Effector CD8-positive, alpha-beta T cell (primary cell): ENCODE measurements around the gene SORL1.
A peak's percentile ranks its signal among the peaks of the same experiment; 100 is the strongest.

Experiments used
- DNase-seq: peaks from one replicate; lab custom pipeline; 2025; lab: John Stamatoyannopoulos, UW

SORL1 gene

DNA sequence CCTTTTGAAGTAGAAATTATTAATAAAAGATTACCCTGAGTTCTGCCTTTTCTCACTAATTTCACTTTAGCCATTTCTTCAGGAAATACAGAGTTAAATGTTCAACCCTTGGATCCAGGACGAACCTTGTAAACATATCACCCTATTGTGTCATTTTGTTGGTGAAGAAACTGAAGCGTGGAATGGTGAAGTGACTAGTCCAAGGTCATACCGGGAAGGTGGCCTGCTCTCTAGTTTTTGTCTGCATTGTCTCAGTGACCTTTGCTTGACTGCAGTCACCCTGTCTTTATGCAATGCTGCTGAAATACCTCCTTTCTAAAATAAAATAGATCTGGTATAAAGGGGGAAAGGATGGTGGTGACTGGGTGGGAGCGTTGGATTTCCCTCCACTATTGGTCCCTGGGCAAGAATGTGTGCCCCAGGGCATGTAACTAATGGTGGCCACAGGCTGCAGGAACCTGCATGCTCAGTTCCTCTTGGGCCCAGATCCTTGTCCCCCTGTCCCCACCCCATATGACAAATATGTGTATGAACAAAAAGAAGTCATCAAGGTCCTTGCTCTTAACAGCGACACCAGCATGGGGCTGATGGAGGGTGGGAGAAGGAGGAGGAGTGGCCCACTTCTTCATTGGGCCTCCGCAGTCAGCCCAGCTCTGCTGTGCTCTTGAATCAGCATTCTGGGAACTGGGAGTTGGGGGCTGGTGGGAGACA lies 1.6 kb downstream of the SORL1 start:
- DNase-seq = no peak

DNA sequence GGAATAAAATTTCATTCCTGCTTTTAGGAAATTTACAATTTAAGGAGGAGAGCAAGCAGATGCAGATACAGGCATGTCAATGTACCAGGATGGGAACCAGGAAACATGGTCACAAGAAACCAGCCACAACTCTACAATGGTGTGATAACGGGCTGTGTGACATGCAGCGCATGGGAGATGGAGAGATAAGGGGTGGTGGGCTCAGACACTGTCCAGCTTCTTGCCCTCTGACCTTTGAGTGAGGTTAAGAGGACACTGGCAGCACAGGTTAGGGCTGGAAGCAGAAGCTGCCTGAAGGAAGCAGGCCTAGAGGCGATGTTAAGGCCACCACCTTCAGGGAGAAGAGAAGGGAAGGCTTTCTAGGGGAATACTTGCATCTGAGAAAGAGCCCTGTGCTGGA lies 3.0 kb downstream of the SORL1 start:
- no peak for DNase-seq

DNA sequence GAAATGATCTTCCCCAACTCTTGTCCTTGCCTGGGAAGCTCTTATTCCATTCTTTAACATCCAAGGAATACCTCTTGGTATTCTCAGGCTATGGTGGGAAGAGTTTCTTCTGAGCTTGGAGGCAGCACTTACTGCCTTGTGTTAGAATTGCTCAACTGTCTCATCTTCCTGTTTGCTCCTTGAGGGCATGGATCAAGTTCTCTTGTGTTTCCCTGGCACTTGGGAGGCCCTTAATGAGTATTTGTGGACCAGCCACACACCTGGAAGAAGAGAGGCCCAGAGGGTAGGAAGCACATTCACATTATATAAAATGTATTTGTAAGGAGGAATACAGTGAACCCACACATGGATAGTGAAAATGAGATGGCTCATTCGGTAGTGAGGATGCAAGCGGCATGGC lies 4.0 kb downstream of the SORL1 start:
- no peak for DNase-seq

DNA sequence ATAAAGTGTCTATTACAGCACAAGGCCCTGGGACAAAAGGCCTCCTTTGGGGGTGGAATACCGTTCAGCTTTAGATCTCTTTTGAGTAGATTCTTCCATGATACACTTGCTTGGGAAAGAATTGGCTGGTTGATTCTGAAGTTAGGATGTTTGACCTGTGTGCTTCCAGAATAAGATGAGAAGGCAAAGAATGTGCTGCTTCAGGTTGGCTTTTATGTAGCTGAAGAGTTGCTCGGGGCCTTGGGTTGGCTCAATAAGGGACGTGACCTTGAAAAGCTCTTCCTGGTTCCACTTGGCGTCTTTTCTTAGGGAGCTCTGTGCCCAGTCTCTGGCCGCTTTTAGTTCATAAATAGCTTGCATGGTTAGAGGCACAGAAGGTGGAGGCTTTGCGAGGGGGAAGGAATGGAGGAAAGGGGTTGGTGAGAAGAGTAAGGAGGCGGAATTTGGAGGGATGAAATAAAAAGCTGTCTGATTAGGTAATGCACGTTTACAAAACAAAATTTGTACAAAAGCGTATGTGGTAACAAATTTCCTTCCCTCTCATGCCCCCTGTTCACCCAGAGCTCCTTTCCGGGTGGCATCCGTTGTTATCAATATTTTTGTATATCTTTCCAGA lies 4.8 kb downstream of the SORL1 start:
- no peak for DNase-seq

DNA sequence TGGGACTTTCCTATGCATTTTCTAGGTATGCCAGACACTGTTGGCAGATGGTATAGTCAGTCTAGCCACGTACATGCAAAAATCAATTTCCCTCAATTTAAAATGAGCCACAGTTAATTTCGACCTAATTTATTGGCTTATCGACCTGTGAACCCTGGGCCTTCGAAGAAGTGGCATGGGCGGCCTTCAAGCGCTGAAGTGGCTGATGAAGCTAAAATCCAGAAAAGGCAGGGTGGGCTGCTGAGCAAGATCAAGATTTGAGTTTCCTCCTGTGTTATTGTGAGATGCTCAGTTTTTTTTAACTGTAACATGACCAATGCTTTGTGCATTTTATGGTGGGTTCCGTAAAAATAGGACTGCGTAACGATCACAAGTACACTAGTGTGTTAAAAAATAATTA lies 6.4 kb downstream of the SORL1 start:
- DNase-seq = no peak

DNA sequence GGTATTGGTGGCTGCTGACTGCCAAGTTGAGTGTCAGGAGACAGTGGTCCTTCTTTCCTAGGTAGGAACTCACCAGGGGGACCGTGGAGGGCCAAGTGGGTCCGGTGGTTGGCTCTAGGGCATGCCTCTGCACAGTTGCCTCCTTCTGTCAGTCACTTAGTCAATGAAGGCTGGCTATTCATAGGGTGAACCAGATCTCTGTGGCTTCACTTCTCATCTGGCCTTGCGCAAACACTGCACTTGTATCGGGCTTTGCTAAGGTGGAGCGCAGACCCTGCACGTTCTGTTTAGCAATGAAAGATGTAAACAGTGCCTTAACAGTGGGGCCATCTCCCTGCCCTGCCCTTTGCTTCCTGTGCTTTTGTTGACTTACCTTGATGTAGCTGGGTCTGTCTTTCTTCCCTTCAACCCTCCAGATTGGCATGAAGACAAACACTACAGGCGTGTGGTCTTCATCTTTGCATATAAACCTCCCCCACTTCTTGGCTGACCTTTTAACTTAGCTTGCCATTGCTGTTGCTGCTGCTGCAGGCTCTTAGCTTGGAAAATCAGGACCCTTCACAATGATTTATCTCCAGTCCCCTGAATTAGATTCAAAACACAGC lies 7.4 kb downstream of the SORL1 start:
- no peak for DNase-seq

DNA sequence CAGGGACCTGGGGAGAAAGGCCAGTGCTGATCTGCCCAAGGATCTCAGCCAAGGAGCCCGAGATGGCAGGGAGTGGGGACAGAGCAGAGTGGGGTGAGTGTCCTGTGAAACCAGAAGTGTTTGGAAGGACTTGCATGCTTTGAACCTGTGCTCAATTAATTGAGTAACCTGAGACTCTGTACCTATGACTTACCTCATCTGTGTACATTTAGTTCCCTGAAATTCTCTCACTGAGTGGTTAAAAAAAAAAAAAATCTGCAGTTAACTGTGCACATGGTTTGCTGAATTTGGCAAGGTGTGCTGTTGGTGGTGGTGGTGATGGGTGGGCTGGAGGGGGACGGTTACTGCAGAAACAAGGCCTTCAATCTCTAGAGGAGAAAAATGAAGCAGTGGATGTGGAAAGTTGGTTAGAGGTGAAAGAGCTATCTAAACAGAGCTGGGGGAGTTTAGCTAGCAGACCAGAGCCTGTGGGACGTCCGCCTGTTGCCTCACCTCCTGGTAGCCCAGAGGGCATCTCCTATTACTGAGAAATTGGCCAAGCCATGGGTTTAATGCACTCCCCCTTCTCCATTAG lies 8.9 kb downstream of the SORL1 start:
- DNase-seq = no peak

DNA sequence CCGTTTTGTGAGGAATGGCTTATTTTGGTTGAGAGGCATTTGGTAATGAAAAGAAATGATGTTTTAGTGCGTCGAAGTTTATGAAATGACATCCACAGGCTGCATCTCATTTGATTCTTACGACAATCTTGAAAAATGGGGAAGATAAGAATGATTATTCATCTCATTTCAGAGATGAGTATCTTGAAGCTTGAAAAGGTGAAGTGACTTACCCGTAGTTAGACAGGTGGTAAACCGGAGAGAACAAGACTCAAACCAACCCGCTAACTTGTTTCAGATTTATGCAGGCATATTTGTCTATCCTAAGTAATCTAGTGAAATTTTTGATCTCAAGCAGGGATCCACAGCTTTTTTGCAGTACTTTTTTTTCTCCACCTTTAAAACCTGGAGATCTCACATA lies 9.7 kb downstream of the SORL1 start:
- no peak for DNase-seq

DNA sequence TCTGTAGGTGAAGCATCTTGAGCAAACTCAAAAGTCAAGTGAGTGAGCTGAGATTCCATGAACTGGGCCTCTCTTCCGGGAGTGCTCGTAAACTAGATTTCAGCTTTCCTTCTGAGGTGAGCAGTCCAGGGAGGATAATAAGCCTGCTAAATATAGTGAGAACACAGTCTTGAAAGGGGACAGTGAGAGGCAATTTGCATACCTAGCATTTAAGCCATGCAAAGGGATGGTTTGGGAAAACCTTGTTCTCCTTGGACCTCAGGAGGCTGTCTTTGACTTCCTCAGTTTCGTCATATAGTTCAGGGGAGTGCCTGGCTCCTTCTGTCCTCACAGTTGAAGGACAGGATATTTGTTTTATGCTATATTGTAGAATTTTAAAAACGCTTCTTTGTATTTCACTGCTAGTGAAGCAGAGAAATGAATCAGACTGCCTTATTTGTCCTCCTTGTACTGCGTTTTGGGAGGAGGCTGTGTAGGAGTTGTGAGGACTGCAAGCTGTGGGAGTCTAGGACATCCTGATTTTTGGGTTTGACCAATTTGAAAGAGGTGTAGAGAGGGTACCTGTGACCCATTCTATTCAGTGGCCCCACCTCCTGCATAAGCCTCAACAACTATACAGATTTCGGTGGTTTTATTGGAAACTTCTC lies 11.7 kb downstream of the SORL1 start:
- DNase-seq = no peak

DNA sequence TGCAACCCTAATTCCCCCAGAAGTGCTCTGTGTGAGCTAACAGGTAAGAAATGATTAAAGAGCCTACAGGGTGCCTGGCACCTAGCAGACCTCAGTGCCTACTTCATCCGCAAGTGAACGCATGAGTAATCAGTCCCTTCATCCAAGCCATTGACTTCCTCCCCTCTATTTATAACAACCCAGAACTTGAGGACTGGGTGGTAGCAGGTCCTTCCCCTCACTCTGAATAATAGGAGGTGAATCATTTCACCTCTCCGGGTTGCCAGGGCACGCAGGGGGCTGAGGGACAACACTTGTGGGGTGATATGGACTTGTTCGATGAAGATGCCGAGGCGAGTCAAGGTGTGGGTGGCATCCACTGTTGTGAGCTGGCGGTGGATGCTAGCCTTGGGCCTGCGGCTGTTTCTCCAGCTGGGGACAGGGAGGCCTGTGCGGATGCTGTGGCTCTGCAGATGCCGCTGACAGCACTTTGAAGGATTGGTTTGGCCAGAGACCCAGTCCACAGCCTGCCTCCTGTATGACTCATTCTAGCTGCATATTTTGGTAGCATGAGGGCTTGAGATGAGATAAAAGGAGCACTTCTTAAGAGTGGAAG lies 12.3 kb downstream of the SORL1 start:
- peak; percentile 24 for DNase-seq

DNA sequence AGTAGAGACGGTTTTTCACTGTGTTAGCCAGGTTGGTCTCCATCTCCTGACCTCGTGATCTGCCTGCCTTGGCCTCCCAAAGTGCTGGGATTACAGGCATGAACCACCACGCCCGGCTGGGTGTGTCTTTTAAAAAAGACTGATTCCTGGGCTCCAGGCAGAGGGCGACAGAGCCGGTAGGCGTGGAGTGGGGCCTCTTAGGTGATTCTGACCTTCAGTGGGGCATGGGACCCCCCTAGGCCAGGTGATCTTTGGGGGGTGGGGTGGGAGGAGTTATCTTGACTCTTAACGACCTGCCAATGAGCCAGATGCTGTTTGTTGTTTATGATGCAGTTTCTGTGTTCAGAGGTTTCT lies 13.6 kb downstream of the SORL1 start:
- no peak for DNase-seq

DNA sequence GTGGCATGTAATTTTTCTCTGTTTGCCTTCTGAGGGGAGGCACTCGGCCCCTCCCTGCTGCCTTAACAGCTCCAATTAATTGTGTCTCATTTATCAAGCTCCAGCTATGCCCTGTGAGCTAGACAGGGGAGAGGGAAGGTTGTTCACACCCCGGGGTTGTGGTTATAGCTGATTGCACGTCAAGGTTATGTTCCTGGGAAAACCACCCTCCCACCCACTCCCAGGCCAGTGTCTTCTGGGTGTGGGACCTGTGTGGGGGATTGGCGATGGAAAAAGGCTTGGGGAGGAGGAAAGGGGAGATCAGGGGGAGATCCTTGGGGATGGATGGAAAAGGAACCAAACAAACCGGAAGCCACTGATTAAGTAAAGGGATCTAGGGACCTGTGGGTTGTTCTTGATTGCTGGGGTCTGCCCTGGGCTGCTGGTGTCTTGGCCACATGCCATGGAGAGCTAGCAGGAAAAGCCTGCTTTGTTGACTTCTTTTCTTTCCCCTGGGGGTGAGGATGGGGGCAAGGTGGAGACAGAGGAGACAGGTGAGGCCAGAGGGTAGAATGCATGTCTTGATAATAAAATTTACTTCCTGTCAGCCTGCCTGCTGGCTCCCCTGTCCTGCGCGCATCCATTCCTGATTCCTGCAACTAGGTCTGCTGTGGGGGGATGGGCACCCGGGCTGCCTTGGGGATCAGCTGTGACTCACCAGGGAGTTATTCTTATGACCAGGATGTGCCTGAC lies 14.1 kb downstream of the SORL1 start:
- DNase-seq = no peak

DNA sequence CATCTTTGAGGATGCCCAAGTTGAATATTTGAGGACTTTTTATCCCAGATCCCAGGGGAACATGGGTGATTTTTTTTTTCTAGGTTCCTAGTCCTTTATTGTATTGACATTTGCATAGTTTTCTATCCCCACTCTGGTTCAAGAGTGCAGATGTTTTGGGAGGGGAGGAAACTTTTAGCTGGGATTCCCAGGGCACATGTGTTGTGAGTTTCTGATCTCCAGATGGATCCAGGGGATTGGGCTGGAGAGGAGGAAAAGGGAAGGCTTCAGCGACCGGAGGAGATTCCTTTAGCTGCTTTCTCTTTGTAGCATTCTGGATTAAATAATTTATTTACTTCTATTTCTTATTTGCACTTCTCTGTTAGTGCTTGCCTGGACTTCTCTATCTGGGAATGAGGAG lies 15.4 kb downstream of the SORL1 start:
- DNase-seq = no peak

DNA sequence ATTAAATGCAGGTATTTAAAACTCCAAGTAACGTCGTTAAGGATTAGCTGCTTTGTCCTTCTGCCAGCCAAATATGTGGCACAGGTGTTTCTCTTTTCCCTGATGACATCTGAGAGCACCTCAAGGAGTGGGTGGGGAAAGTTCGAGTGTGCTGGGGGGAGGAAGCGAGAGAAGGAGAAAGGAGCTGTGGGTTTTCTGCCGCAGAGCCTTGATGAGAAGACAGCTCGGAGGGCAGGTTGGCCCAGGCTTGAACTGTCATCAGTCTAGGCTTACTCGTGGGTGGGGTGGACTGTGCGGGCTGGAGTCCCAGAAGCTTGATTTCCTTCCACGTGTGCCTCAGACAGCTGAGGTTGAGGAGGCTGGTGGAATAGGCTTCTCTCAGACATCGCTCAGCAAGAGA lies 15.9 kb downstream of the SORL1 start:
- peak; percentile 52 for DNase-seq

DNA sequence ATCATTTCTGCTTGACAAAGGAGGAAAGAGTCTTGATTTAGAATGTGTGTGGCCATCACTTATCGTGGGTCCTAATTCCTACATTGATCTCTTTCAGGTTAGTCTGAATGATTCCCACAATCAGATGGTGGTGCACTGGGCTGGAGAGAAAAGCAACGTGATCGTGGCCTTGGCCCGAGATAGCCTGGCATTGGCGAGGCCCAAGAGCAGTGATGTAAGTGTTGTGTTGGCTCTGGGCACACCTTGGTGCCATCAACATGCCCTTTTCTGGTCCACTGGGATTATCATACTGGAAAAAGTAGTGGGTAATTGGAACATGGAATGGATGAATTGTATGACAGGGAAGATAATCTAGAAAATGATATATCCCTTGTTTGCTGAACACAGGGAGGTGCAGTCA lies 17.8 kb downstream of the SORL1 start:
- DNase-seq = no peak

DNA sequence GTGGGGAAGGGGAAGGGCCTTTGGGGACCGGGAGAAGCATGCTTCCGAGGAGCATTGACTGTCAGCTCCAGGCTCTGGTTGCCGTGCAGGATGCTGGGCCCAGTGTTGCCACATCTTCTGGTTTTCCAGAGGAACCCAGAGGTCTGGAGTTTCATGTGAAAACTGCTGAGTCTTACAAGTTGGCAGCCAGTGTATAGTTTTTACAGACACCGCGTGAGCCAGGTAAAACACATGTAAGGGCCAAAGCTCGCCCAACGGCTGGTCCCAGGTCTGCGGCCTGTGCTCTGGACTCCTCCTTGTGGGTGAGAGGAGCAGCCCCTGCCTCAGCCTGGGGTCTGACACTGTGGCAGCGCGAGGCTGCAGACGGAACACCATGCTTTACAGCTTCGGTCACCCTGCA lies 19.1 kb downstream of the SORL1 start:
- DNase-seq = no peak

DNA sequence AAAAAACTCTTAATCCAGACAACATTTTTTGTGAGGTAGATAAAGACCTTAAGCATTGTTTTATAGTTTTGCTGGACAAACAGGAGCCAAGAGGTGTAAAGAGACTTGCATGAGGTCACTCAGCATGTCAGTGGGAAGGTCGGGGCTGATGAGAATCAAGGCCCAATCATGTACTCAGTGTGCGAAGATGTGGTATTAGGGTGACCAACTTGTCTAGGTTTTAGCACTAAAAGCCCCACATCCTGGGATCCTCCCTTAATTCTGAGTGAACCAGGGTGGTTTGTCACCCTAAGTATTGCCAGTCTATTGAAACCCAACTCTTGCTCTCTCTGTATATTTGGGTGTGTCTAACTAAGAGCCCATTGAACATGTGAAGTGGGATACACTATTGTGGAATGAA lies 20.2 kb downstream of the SORL1 start:
- no peak for DNase-seq

DNA sequence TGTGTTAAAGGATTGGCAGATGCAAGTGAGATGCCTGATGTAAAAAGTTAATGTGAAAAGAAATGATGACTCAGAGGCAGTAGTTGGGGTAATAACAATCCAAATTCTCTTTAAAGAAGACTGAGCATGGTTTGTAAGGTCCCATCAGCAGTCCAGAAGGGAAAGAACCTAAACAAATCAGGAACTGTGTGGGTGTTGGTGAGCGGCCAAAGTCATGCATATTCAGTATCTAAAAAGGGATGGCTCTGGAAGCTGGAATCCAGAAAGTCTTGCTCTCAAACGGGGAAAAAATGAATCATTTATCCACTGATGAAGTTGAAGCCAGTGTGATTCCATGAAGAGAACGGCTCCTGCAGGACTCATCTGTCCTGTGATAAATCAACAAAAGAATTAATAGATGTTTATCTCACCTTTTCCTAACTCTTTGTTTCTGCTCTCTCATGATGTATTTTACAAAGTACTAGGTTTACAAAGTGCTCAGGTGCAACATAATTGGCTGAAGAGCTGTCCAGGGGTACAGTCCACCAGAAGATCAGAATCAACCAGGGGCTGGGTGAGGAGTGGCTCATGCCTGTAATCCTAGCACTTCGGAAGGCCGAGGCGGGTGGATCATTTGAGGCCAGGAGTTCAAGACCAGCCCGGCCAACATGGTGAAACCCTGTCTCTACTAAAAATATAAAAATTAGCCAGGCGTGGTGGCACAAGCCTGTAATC lies 21.1 kb downstream of the SORL1 start:
- no peak for DNase-seq

DNA sequence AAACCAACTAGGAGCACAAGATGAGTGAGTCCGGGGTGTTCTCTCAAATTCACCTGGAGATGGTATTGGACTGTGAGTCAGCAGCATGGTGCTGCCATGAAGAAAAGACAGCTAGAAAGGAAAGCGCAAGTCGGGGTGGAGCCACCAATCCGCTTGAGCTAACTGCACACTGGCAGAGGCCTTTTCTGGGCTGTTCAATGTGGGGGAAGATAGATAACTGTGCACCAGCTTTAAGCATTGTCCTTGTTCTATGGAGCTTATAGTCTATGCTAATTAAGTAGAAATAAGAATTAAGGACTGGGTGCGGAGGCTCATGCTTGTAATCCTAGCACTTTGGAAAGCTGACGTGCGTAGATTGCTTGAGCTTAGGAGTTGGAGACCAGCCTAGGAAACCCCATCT lies 22.6 kb downstream of the SORL1 start:
- no peak for DNase-seq

DNA sequence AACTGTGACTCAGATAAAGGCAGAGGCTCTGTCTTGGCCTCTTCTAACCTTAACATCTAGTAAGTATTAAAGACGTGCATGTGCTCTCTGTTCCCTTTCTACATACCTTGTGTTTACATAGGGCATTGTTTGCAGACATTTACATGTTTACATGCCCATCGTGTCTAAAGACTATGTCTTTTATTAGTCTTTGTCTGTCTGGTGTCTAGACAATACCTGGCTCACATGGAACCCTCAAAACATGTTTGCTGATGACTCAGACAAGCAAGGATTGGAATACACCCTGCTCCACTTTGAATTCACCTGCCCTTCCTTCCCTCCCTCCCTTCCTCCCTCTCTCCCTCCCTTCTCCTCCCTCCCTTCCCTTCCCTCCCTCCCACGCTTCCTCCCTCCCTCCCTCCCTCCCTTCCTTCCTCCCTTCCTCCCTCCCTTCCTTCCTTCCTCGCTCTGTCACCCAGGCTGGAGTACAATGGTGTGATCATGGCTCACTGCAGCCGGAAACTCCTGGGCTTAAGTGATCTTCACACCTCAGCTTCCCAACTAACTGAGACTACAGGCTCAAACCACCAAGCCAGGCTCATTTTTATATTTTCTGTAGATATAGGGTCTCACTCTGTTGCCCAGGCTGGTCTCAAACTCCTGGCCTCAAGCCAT lies 24.4 kb downstream of the SORL1 start:
- no peak for DNase-seq
